ENCODE results near the gene SMG6. TPM values are rescaled to one million over a fixed set of nuclear protein-coding genes. Genes with fewer than 3 reads are reported as not detected.

SMG6 gene
- total and polyA plus RNA-seq, 8 donors: 17.0 to 102 (median 24.4) TPM

DNA sequence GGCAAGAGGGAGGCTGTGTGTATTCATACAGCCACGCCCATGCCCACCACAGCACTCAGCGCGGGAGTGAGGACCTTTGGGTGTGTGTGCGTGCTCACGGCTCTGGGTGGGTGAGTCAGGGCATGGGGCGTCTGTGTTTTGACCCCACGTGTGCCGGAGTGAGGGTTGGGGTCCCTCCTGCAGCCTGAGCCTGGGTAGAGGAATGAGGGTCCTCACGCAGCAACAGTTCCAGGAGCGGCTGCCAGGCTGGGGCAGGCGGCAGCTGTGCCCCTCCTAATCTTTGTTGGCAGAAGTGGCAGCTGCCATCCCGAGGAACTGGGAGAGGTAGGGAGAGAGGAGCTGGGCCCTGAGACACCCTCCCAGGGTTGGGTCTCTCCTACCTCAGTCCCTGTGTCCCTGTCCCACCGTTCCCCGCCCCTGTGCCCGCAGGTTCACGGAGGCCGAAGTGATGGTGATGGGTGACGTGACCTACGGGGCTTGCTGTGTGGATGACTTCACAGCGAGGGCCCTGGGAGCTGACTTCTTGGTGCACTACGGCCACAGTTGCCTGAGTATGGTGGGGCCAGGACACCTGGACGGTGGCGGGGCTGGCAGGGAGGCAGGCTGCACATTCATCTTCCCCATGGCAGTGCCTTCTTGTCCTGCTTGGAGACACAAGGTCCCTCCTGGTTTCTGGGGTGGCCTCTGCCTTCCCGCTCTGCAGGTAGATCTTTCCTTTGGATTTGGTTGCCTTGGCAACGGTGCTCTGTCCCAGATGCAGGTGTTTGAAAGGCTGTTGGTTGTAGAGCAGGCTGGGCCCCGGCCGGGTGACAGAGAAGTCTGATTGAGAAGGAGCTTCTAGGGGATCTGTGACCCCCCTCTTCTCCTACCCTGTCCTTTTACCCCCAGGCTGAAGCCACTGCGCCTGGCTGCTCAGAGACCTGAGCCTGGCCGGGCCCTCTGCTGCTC is 267.8 kb downstream of the SMG6 start:
- Histone ChIP-seq H3K27me3 (no peaks in the 10 kb centered on the region), H3K27ac (no peak overlapping the region), H3K4me1 (peaks cover 13 to 34% (median 24%) of the 10 kb centered on the region in 4 donors), H3K4me3 (no peak overlapping the region), H3K9me3 (no peaks in the 10 kb centered on the region), H3K36me3 (peaks cover 16 to 65% (median 60%) of the 10 kb centered on the region in 4 donors)
- no peak for DNase-seq
- intact Hi-C loops (cut with DNase I; ENCODE audit: low total_unique reads): no loop called here
- TF ChIP-seq POLR2A (IDR thresholded peaks at IDR 0.05): no peak
- TF ChIP-seq CTCF (IDR thresholded peaks at IDR 0.05): no peak
- TF ChIP-seq EP300 (IDR thresholded peaks at IDR 0.05): no peak
- no peak for TF ChIP-seq POLR2AphosphoS5 (IDR thresholded peaks at IDR 0.05)
- WGBS, 5 donors: 86 to 93% (median 90%) methylated on average over 28 to 29 of the region's 29 CpGs

- TF ChIP-seq POLR2A (IDR thresholded peaks at IDR 0.05): no peak
- TF ChIP-seq EP300 (IDR thresholded peaks at IDR 0.05): no peak
- TF ChIP-seq POLR2AphosphoS5 (IDR thresholded peaks at IDR 0.05): no peak
- no peak for TF ChIP-seq CTCF (IDR thresholded peaks at IDR 0.05)
- Histone ChIP-seq H3K9me3 (no peaks in the 10 kb centered on the region), H3K4me1 (peaks cover 15 to 35% (median 29%) of the 10 kb centered on the region in 4 donors), H3K27ac (no peak overlapping the region), H3K27me3 (no peaks in the 10 kb centered on the region), H3K4me3 (no peak overlapping the region), H3K36me3 (peaks cover 16 to 60% (median 55%) of the 10 kb centered on the region in 4 donors)
- DNase-seq: no peak
- intact Hi-C loops (cut with DNase I; ENCODE audit: low total_unique reads): no loop called here
- 55 to 93% (median 65%) methylated on average over 4 to 9 of the region's 9 CpGs for WGBS, 5 donors
These were observed 268.6 kb downstream of the SMG6 start for GRCh38 chr17:2034806-2035540.

- TF ChIP-seq POLR2A (IDR thresholded peaks at IDR 0.05): no peak
- peaks cover 16 to 54% (median 52%) of the 10 kb centered on the region in 4 donors for H3K36me3 ChIP-seq
- H3K27ac ChIP-seq: no peak overlapping the region
These were observed 269.4 kb downstream of the SMG6 start for GRCh38 chr17:2034157-2034556.

DNA sequence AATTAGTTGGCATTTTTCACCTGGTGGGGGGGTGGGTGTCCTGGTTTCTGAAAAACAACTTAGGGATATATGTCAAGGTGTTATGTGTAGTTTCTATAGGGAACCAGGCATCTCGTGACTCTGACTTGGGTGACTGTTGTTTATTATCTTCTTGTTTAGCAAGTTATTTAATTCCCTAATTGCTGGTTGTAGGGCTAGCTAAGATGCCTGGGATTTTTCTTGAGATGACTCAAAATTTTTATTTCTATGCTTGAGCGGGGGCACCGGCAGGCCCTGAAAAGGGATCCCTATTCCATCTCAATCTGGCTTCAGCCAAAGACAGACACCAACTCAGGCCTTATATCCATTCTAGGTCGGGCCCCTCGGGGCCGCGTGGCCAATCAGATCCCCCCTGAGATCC is 270.4 kb downstream of the SMG6 start:
- peaks cover 0 to 15% (median 5%) of the 10 kb centered on the region in 3 donors for H3K27me3 ChIP-seq
- DNase-seq: no peak
- TF ChIP-seq EP300 (IDR thresholded peaks at IDR 0.05) (no peak), POLR2AphosphoS5 (IDR thresholded peaks at IDR 0.05) (no peak), POLR2A (IDR thresholded peaks at IDR 0.05) (no peak), CTCF (IDR thresholded peaks at IDR 0.05) (no peak)
- H3K4me3 ChIP-seq: no peak overlapping the region
- peaks cover 16 to 45% (median 44%) of the 10 kb centered on the region in 4 donors for H3K36me3 ChIP-seq
- intact Hi-C loops (cut with DNase I; ENCODE audit: low total_unique reads): no loop called here
- H3K4me1 ChIP-seq: peaks cover 15 to 42% (median 34%) of the 10 kb centered on the region in 4 donors
- H3K27ac ChIP-seq: no peak overlapping the region
- WGBS, 5 donors: 90 to 97% (median 94%) methylated on average over 7 of the region's 7 CpGs
- no peaks in the 10 kb centered on the region for H3K9me3 ChIP-seq

More at GRCh38 chr17:2034157-2034556, 269.4 kb downstream of the SMG6 start:
- DNase-seq: no peak
- no peak overlapping the region for H3K4me3 ChIP-seq
- intact Hi-C loops (cut with DNase I; ENCODE audit: low total_unique reads): no loop called here
- H3K4me1 ChIP-seq: peaks cover 15 to 42% (median 34%) of the 10 kb centered on the region in 4 donors
- H3K27me3 ChIP-seq: peaks cover 0 to 5% (median 0%) of the 10 kb centered on the region in 3 donors
- H3K9me3 ChIP-seq: no peaks in the 10 kb centered on the region
- 85 to 94% (median 88%) methylated on average over 7 of the region's 7 CpGs for WGBS, 5 donors
